Liver (tissue), 3 donors: Measurements from ENCODE around the gene SRCAP.

Source experiments
- ATF3 ChIP-seq: IDR thresholded peaks from 2 replicates; pipeline ENCODE4 v1.6.1; 2016; ENCODE audit warnings: antibody characterized with exemption
- CTCF ChIP-seq: fragments of 150-350 bp; IDR thresholded peaks from 2 replicates; pipeline ENCODE4 v1.5.1; 2017; ENCODE audit warnings: improper control_type of control experiment, low read depth, low read length; ENCODE audit not compliant: missing input control
- HNF4G ChIP-seq: IDR thresholded peaks from 2 replicates; pipeline ENCODE4 v1.6.1; 2016; ENCODE audit warnings: antibody characterized with exemption
- JUND ChIP-seq, 2 donors: IDR thresholded peaks; 2 replicates each; pipeline ENCODE4 v1.6.1; 2016; ENCODE audit warnings: antibody characterized with exemption in 2 of 2
- MAX ChIP-seq: IDR thresholded peaks from 2 replicates; pipeline ENCODE4 v1.6.1; 2016; ENCODE audit warnings: antibody characterized with exemption
- REST ChIP-seq: IDR thresholded peaks from 2 replicates; pipeline ENCODE4 v1.6.1; 2016; ENCODE audit warnings: antibody characterized with exemption, mild to moderate bottlenecking
- TAF1 ChIP-seq: conservative IDR thresholded peaks from 2 replicates; pipeline ENCODE4 v1.6.1; 2016; ENCODE audit warnings: antibody characterized with exemption, mild to moderate bottlenecking
- YY1 ChIP-seq: IDR thresholded peaks from 2 replicates; pipeline ENCODE4 v1.6.1; 2016; ENCODE audit warnings: antibody characterized with exemption, mild to moderate bottlenecking
- ZBTB33 ChIP-seq: IDR thresholded peaks from 2 replicates; pipeline ENCODE4 v1.6.1; 2016; ENCODE audit warnings: antibody characterized with exemption
- donor health status: healthy.
- donor health status: healthy.

GRCh38 chr16:30662449-30662848, 36.5 kb upstream of the SRCAP start:
- no peak for TF ChIP-seq CTCF
- TF ChIP-seq JUND (IDR thresholded peaks at IDR 0.05): no peak
- TF ChIP-seq MAX: no peak
- no peak for TF ChIP-seq REST
- no peak for TF ChIP-seq TAF1
- TF ChIP-seq YY1: no peak
- no peak for TF ChIP-seq ATF3
- no peak for TF ChIP-seq ZBTB33
- no peak for TF ChIP-seq HNF4G
